HG03565 (cell line): ENCODE data around the gene SEPTIN5.
"Not testable (repeated sequence)": the region's sequence is repeated elsewhere in the genome, so short reads cannot be mapped to it uniquely, and the experiment has no call there.

Experiments used
- ATAC-seq: cut with Tn5 transposase; IDR thresholded peaks from one replicate; pipeline ENCODE4 v1.9.1; 2021; ENCODE audit warnings: mild to moderate bottlenecking, moderate library complexity; ENCODE audit not compliant: unreplicated experiment

Gene SEPTIN5

DNA sequence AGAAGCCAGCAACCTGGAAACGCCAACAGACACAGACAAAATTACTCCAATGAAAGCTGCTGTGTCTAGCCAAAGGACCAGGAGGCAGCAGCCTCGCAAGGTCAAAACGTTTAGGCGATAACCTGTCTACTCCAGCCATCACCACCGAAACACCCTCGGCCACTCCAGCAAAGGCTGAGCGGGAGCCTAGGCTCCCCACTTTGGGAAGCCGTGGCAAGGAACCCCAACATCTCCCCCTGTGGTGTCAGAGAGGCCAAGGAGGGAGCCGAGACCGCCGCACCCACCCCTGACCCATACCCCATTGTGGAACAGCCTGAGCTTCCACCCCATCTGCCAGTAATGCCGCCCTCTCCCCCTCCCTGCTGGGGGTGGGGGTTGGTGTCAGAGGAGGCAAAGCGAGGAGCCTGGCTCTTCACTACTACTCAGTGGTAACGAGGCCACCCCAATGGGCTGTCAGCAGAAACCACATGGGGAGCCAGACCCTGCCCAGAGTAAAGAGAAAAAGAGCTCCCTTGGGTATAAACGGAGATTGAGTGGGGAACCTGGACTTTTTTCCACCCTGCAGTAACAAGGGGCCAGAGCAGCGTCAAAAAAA lies 33.9 kb upstream of the SEPTIN5 start:
- no peak for ATAC-seq

GRCh38 chr22:19680911-19681862 lies 33.1 kb upstream of the SEPTIN5 start:
- no peak for ATAC-seq

GRCh38 chr22:19681863-19682245 lies 32.4 kb upstream of the SEPTIN5 start:
- no peak for ATAC-seq

DNA sequence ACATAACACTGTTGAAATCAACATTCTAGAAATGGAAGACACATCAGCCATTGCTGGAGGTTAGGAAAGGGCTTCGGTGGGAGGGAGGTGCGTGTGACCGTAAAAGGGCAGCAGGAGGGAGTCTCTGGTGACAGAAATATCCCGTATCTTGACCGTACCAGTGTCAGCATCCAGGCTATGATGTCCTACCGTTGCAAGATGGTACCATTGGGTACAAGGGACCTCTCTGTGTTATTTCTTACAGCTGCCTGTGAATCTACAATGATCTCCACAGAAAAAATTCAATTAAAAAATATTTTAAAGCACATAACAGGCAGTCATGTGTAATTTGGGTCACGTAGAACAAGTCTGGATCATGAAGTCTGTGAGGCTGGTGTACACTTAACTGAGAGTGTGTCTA lies 27.4 kb upstream of the SEPTIN5 start:
- no peak for ATAC-seq

- no peak for ATAC-seq
Observed at GRCh38 chr22:19687561-19688300, 26.6 kb upstream of the SEPTIN5 start.

GRCh38 chr22:19688301-19689290 lies 25.7 kb upstream of the SEPTIN5 start:
- ATAC-seq = no peak

GRCh38 chr22:19689408-19689807 lies 24.9 kb upstream of the SEPTIN5 start:
- no peak for ATAC-seq

DNA sequence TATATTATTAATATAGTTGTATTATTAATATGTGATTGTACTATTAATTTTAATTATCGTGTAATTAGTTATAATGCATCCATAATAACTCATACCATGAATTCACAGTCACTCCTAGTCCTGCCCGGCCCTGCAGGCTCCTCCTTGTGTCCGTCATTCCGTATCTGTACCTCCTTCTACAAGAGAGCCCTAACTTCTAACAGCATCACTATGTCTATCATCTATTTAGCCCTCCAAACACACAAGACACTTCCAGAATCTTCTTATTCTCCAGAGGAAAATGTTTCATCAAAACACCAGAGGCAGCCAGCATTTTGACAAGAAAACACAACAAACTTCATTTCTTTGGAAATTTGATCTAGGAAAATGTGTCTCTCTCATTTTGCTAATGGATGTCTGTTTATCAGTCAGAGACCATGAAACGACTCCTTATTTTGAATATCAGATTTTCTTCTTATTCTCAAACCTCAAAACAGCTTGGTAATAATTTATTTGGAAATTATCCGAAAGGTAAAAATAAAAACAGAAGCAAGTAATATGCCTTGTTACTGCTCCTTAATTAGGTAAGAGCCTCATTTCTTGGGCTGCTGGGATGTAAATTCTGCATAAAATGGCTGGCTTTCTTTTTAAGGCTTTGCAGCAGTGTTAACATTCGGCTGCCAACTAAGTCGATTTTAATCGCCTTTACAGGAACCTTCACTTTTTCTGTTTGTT lies 23.1 kb upstream of the SEPTIN5 start:
- no peak for ATAC-seq

- no peak for ATAC-seq
Observed at GRCh38 chr22:19691721-19692341, 22.5 kb upstream of the SEPTIN5 start.

DNA sequence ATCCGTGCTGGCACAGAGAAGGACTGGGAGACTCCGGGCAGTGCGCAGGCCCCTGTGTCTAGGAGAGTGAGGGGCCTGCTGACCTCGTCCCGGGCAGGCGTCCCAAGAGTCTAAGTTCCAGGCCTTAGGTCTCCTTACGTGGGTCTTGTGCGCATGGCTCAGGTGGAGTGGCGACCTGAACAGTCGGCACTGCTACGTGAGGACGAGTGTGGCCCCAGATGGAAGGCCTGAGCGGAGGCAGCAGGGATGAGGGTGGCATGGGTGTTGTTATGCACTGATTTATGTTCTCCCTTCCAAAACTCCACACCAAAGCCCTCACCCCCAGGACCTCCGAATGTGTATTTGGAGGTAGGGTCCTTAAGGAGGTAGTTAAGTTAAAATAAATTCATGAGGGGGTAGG lies 20.7 kb upstream of the SEPTIN5 start:
- no peak for ATAC-seq

DNA sequence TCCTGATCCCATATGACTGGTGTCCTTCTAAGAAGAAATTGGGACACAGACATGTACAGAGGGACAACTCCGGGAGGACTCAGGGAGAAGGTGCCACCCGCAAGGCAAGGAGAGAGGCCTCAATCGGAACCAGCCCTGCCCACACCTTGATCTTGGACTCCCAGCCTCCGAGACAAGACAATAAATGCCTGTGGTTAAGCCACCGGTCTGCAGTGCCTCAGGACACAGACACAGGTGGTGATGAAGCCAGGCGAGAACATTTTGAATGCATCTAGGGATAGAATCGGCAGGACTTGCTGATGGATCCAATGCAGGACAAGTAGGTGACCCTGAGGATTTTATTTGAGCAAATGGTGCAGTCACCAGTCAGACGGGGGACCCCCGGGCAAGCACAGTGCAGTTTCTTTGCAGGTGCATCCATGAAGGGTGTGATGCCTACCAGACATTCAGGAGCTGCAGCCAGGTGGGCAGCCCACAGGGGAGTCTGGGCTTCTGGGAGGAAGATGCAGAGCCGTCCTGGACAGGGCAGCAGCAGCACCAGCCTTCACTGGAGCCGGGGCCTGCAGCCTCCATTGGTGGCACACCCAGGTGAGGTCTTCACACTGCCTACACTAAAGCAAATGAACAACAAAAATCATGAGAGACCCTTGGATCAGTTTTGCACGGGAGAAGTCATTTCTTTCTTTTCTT lies 20.2 kb upstream of the SEPTIN5 start:
- ATAC-seq = no peak

GRCh38 chr22:19694696-19695095 lies 19.6 kb upstream of the SEPTIN5 start:
- no peak for ATAC-seq

GRCh38 chr22:19696504-19697276 lies 17.6 kb upstream of the SEPTIN5 start:
- no peak for ATAC-seq

DNA sequence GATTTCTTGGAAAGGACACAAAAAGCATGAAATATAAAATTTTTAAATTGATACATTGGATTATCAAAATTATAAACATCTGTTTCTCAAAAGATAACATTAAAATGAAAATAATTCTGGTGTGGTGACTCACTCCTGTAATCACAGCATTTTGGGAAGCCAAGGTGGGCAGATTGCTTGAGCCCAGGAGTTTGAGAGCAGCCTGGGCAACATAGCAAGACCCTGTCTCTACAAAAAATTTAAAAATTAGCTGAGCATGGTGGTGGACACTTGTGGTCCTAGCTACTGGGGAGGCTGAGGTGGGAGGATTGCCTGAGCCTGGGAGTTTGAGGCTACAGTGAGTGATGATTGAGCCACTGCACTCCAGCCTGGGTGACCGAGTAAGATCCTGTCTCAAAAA lies 16.4 kb upstream of the SEPTIN5 start:
- ATAC-seq = not testable (repeated sequence)

DNA sequence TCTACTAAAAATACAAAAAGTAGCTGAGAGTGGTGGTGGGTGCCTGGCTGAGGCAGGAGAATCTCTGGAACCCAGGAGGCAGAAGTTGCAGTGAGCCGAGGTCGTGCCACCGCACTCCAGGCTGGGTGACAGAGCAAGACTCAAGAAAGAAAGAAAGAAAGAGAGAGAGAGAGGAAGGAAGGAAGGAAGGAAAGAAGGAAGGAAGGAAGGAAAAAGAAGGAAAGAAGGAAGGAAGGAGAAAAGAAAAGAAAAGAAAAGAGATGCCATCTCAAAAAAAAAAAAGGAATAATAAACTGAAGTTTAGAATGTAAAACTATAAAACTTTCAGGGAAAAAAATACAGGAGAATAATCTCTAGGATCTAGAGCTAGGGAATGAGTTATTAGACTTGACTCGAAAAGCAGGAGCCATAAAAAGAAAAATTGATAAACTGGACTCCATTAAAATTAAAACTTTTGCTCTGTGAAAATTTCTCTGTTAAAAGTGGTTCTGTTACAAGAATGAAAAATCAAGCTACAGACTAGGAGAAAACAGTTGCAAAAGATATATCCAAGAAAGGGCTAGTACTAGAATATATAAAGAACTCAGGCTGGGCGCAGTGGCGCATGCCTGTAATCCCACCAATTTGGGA lies 13.4 kb upstream of the SEPTIN5 start:
- ATAC-seq = no peak

- ATAC-seq = no peak
Observed at GRCh38 chr22:19701420-19702145, 12.7 kb upstream of the SEPTIN5 start.

DNA sequence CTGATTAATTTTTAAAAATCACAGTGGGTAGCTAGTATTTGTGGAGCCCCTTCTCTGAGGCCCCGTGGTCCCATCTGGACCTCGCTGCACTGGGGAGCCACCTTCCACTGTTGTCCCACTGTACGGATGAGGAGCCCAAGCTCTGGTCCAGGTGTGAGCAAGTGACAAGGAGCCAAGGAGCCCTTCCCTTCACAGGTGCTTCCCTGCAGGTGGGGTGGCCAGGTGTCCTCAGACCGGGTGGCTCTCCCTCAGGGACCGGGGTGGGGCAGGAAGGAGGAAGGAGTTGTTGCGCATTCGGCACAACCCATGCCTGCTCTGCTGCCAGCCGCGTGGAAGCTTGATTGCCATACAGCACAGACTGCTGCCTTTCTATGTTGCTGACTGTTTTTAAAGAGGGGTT lies 10.4 kb upstream of the SEPTIN5 start:
- ATAC-seq = no peak
